GM21529 (cell line): Measurements from ENCODE around the gene GALNT18.

ENCODE experiments used
- ATAC-seq: cut with Tn5 transposase; IDR thresholded peaks from one replicate; pipeline ENCODE4 v1.9.1; 2021; ENCODE audit not compliant: unreplicated experiment

GALNT18 gene

GRCh38 chr11:11501546-11502262 is 120.1 kb downstream of the GALNT18 start:
- ATAC-seq: no peak

DNA sequence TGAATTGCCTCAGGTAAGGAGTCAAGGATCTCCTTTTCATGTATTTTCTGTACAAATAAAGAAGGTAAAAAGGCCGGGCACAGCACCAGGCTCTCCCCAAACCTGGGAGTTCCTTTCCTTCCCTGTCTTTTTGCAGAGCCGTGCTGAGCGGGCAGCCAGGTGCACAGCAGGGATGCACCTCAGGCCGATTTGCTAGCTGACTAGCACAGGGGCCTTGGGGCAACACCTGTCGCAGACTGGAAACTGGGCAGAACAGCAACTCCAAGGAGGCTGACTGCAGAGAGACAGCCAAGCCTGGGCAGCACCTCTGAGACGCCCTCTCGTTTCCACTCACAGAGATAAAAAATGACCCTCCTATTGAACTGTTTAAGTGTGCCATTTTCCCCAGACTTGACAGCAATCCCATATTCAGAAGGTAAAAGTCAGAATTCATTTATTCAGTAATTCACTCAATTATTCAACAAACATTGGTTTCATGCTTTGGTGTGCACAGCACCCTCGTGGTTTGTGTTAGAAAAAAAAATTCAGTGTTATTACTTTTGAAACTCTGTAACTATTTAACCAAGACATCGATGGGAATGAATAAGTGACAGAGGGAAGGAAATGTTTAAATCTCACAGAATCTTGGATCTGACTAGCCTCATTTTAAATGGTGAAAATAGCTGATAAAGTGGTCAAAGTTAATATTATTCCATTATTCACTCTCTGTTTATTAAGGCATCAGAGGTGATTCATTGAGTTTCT is 120.9 kb downstream of the GALNT18 start:
- ATAC-seq: no peak

DNA sequence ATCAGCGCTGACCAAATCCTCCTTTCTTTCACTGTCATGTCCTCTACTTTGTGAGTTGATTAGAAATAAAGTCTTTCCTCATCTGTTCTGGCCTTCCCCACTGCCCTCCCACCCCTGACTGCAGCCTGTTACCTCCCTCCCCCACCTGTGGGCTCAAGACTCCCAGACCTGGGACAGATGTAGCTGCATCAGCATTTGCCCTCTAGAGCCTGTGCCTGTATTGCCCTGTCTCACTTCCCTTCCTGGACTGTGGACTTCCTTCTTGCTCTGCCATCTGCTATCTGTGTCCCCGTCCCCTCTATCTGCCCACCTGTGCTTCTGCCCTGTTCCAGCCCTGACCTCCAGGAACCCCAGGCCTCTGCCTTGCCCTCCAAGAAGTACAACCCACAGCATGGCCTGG is 122.5 kb downstream of the GALNT18 start:
- no peak for ATAC-seq

- no peak for ATAC-seq
Measured at GRCh38 chr11:11498195-11498594, 123.6 kb downstream of the GALNT18 start.

- ATAC-seq: no peak
Measured at GRCh38 chr11:11496879-11497278, 124.9 kb downstream of the GALNT18 start.

- no peak for ATAC-seq
Measured at GRCh38 chr11:11494348-11494747, 127.5 kb downstream of the GALNT18 start.

DNA sequence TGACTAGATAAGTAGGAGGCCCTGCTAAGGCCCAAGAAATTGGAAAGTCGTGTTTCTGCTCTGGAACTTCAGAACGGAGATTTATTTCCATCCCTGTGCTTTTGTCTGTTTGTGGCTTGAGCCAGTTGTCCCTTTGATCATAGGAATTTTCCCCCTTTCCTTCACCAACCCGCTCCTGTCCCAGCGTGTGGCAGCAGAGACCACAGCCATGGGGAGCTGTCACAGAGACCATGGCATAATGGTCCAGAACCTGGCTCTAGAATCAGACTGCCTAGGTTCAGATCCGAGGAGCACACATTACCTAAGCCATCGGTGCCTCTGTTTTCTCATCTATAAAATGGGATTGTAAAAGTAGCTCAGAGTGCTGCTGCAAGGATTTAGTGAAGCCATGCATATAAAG is 128.1 kb downstream of the GALNT18 start:
- ATAC-seq: no peak

DNA sequence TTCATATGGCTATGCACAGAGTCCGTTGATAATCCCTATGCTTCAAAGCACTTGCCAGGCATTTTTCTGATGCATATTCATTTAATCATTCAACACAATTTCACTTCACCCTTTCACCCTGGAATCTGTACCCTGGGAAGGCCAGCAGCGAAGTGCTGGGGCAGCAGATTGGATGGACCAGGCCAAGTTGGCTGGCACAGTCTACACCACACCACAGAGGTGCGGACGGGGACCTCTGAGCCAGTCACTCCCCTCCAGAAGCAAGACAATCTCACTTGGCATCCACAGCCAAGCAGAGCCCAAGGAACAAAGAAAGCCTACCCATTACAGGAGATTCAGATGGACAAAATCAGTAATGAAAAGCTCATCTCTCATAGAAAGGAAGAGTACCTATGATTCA is 130.2 kb downstream of the GALNT18 start:
- no peak for ATAC-seq

GRCh38 chr11:11491014-11491413 is 130.8 kb downstream of the GALNT18 start:
- ATAC-seq: no peak

DNA sequence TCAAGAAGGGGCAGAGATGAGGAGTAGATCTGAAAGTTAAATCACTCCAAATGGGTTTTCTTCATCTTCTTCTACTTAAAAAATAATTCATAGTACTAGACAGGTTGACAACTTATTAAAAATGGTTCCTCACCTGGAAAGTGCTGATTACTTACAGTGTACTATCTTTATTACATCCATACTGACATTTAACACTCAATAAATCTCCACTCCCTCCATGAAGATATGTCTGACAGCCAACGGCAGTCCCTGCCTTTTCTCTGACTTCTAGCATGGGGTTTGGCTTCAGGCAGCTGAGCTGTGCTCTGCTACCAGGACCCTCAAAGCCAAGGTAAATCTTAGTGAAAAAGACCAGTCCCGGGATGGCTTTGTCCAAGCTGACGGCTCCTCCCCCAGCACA is 135.4 kb downstream of the GALNT18 start:
- ATAC-seq: no peak

- ATAC-seq: no peak
Measured at GRCh38 chr11:11486002-11486401, 135.8 kb downstream of the GALNT18 start.

DNA sequence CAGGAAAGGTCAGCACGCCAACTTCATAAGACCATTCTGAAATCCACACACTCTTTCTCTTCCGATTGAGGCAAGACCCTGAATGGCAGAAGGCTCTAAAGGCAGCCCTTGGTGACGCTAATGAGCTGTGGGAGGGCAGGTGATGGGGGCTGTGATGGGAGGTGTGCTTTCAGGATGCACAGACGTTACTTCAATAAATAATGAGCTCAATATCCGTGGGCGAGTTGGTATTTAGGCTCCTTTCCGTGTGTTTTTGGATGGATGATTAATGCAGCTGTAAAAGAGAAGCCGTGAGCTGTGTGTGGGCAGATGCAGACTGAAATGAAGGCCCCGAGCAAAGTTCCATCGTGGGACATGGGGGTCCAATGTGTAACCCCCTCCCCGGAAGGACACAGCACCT is 138.2 kb downstream of the GALNT18 start:
- no peak for ATAC-seq

GRCh38 chr11:11482730-11483129 is 139.1 kb downstream of the GALNT18 start:
- ATAC-seq: no peak

GRCh38 chr11:11481371-11481770 is 140.4 kb downstream of the GALNT18 start:
- no peak for ATAC-seq

DNA sequence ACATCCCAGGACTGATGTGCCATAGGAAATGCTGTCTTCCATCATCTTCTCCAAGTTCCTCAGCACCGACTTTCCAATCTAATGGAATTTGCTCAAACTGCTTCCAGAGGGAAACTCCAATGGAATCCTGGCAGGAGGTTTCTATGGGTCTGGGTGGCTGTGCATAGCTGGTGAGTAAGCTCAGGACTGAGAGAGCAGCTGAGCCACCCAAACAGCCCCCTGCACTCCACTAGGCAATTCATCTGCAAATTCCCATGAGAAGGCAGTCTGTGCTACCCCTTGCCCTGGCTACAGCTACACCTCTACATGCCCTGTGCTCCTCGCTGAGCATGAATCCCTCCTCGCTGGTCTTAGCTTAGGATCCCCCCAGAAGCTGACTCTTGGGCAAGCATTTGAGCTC is 140.8 kb downstream of the GALNT18 start:
- no peak for ATAC-seq

GRCh38 chr11:11478687-11479086 is 143.1 kb downstream of the GALNT18 start:
- ATAC-seq: no peak

- ATAC-seq: no peak
Measured at GRCh38 chr11:11477695-11478420, 143.9 kb downstream of the GALNT18 start.

DNA sequence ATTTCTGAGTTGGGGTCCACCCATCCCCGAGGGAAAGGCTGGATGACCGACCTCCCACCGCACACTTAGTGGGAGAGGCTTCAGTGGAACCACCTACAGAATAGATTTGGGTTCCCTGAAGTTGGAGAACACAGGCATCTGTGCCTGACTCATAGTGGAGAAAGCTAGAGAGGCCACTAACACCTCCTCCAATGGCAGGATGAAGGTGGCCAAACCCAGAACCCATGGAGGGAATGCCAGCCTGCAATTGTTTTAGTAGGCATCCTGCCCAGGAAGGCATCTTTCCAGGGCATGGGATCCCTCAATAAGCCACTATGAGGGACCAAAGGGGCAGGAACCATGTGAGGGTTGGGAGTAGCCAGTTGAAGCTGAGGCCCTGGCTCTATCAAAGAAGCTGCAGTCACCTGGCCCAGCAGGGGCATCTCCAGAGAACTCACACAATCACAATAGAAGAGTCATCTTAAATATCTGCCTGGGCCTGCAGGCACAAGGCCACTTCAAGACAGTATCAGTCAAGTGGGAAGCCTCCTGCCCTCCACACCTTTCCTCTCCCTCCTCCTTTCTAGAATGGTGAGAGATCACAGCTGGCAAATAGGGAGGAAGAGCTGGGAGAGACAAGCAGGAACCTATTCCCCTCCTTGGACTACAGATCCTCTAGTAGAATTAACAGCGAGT is 144.7 kb downstream of the GALNT18 start:
- ATAC-seq: no peak

DNA sequence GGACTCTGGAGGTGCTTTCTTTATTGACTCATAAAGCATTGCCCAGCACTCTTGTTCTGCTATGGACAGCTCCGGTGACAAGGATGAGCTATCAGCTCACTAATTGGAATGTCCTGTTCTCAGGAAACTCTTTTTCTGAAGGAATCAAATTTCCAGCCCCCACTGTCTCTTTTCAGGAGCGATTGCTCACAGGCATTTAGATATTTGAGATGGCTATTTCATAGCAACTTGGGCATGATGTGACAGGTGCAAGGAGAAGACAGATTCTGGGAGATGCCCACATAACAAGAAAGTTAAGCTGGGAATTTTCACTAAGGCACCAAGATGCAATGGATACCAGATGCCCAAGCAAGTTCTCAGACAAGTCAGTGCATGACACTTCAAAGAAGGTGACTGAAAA is 145.3 kb downstream of the GALNT18 start:
- ATAC-seq: no peak

DNA sequence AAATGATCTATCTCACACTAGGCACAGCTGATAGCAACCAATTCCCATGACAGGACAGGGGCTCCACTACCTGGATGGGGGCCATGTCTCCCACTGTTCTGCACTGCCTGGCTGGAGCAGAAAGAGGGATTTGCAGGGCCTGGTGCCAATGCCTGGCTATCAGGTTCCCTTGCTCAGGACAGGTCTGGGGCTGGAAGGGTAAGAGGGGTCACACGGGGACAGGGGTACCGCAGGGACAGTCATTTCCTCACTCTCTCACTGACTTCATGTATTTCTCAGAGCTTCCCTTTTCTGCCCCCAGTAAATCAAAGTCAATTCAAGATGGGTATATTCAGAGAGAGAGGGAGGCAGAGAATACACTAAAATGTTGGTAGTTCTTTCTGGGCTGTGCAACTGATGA is 149.7 kb downstream of the GALNT18 start:
- no peak for ATAC-seq

GRCh38 chr11:11471201-11471600 is 150.6 kb downstream of the GALNT18 start:
- ATAC-seq: no peak
